Hepatocyte (in vitro differentiated cells): ENCODE data around the gene DGKG. TPM values are rescaled to one million over a fixed set of nuclear protein-coding genes. Genes with fewer than 3 reads are reported as not detected.

Experiments
- DNase-seq: peaks from one replicate; pipeline ENCODE4 v3.0.0-alpha.2; 2016; ENCODE audit warnings: low spot score
- H2AFZ ChIP-seq: fragments of 200-600 bp; sonication (generic); 2 replicates; pipeline ENCODE4 v1.6.0; 2016; ENCODE audit warnings: antibody characterized with exemption, mild to moderate bottlenecking
- H3K27ac ChIP-seq: fragments of 200-600 bp; sonication (generic); 2 replicates; pipeline ENCODE4 v1.5.1; 2016; ENCODE audit warnings: mild to moderate bottlenecking
- H3K27me3 ChIP-seq: fragments of 200-600 bp; sonication (generic); 2 replicates; pipeline ENCODE4 v1.6.1; 2016
- H3K36me3 ChIP-seq: fragments of 200-600 bp; sonication (generic); replicated peaks from 2 replicates; pipeline ENCODE4 v1.5.1; 2016; ENCODE audit warnings: low read depth; ENCODE audit not compliant: insufficient read depth
- H3K4me1 ChIP-seq: fragments of 200-600 bp; sonication (generic); 2 replicates; pipeline ENCODE4 v1.5.1; 2016; ENCODE audit warnings: mild to moderate bottlenecking, moderate library complexity; ENCODE audit not compliant: insufficient read depth
- H3K4me2 ChIP-seq: fragments of 200-600 bp; sonication (generic); 2 replicates; pipeline ENCODE4 v1.6.0; 2016
- H3K4me3 ChIP-seq: fragments of 200-600 bp; sonication (generic); 2 replicates; pipeline ENCODE4 v1.5.1; 2016; ENCODE audit warnings: mild to moderate bottlenecking
- H3K79me2 ChIP-seq: fragments of 200-600 bp; sonication (generic); 2 replicates; pipeline ENCODE4 v1.6.0; 2017; ENCODE audit warnings: mild to moderate bottlenecking
- H3K9me2 ChIP-seq: fragments of 200-600 bp; sonication (generic); replicated peaks from 2 replicates; pipeline ENCODE4 v1.6.0; 2017; ENCODE audit warnings: mild to moderate bottlenecking; ENCODE audit not compliant: insufficient read depth
- H3K9me3 ChIP-seq: fragments of 200-600 bp; sonication (generic); 2 replicates; pipeline ENCODE4 v1.5.1; 2016; ENCODE audit warnings: low read depth, mild to moderate bottlenecking
- H4K20me1 ChIP-seq: fragments of 200-600 bp; sonication (generic); 2 replicates; pipeline ENCODE4 v1.6.0; 2016; ENCODE audit warnings: mild to moderate bottlenecking; ENCODE audit not compliant: insufficient read depth, poor library complexity, severe bottlenecking
- EZH2 ChIP-seq: fragments of 200-600 bp; sonication (generic); IDR thresholded peaks from 2 replicates; pipeline ENCODE4 v1.6.1; 2016; ENCODE audit warnings: antibody characterized with exemption, mild to moderate bottlenecking, borderline replicate concordance
- EZH2phosphoT487 ChIP-seq: fragments of 200-600 bp; sonication (generic); IDR thresholded peaks from one replicate; pipeline ENCODE4 v1.6.1; 2018; ENCODE audit warnings: antibody characterized with exemption, mild to moderate bottlenecking, low read depth, moderate library complexity; ENCODE audit not compliant: unreplicated experiment, severe bottlenecking
- WGBS: methylation state at CpG from one replicate; pipeline ENCODE4 v1.1.6; 2016; ENCODE audit warnings: low lambda C conversion rate; ENCODE audit errors: missing lambda C conversion rate; 5-methylcytosine and 5-hydroxymethylcytosine counted together
- polyA plus RNA-seq: library from polyadenylated mRNA; unstranded; fragments of >200 nt; fragmentation: Nextera tagmentation; extraction: Ambion mirVana; gene quantifications from 2 replicates; pipeline ENCODE4 v1.2.1, GENCODE V29; 2016
- total RNA-seq: library from RNA; depleted of rRNA; stranded (reverse); fragments of >200 nt; gene quantifications from 2 replicates; pipeline ENCODE4 v1.2.3, GENCODE V29; 2014
- TF ChIP-seq, protein P1 (sequence below): fragments of 200-600 bp; sonication (generic); IDR thresholded peaks from 2 replicates; pipeline ENCODE4 v1.5.1; 2016; ENCODE audit warnings: antibody characterized with exemption, mild to moderate bottlenecking; ENCODE audit not compliant: poor library complexity

DGKG gene
- total and polyA plus RNA-seq, 2 experiments from 2014 or later = not detected

DNA sequence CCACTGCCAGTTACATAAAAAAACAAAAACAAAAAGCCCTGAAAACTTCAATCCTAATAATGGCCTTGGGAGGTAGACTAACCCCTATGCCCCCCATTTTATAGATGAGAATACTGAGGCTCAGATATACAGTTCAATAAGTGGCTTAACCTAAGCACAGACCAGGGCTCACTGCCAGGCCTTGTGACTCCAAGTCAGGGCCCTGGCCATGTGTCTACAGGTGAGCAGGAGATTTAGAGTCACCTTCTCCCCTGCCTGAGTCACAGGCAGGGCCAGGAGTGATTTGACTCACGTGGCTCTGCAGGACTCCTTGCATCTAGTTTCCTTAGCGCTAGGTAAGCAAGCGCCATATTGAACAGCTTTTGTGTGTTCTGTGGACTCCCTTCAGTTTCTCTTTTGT, 154.5 kb downstream of the DGKG start:
- H3K79me2 ChIP-seq = no peaks in the 10 kb centered on the region
- DNase-seq = no peak
- H3K9me3 ChIP-seq = no peaks in the 10 kb centered on the region
- H3K4me3 ChIP-seq = no peak overlapping the region
- no peaks in the 10 kb centered on the region for H3K9me2 ChIP-seq
- no peak overlapping the region for H2AFZ ChIP-seq
- H3K4me2 ChIP-seq = no peak overlapping the region
- H3K27ac ChIP-seq = no peak overlapping the region
- no peak for TF ChIP-seq EZH2
- TF ChIP-seq EZH2phosphoT487 = no peak
- TF ChIP-seq, protein P1, sequence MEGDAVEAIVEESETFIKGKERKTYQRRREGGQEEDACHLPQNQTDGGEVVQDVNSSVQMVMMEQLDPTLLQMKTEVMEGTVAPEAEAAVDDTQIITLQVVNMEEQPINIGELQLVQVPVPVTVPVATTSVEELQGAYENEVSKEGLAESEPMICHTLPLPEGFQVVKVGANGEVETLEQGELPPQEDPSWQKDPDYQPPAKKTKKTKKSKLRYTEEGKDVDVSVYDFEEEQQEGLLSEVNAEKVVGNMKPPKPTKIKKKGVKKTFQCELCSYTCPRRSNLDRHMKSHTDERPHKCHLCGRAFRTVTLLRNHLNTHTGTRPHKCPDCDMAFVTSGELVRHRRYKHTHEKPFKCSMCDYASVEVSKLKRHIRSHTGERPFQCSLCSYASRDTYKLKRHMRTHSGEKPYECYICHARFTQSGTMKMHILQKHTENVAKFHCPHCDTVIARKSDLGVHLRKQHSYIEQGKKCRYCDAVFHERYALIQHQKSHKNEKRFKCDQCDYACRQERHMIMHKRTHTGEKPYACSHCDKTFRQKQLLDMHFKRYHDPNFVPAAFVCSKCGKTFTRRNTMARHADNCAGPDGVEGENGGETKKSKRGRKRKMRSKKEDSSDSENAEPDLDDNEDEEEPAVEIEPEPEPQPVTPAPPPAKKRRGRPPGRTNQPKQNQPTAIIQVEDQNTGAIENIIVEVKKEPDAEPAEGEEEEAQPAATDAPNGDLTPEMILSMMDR = no peak
- H3K4me1 ChIP-seq = peaks cover 16% of the 10 kb centered on the region
- no peaks in the 10 kb centered on the region for H4K20me1 ChIP-seq
- 88% methylated on average over 3 of the region's 3 CpGs for WGBS
- no peaks in the 10 kb centered on the region for H3K36me3 ChIP-seq
- no peaks in the 10 kb centered on the region for H3K27me3 ChIP-seq

DNA sequence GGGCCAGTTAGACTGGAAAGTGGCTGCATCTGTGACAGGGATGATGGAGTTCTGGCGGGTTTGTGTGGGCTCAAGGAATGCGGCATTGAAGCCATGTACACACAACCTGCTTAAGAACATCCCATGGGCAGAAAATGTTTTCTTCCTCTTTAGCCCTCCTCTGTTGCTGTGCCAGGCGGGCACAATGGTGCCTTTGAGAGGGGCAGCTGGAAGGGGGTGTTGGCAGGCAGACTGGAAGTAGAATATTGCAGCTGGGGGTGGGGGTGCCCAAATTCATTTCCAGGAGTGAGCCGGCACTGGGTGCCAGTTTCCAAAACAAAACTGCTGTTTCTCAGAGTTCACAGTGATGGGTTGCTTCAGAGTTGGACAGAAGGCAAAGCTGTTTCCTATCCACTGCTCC, 161.3 kb downstream of the DGKG start:
- Histone ChIP-seq H4K20me1 (no peaks in the 10 kb centered on the region), H3K27ac (no peak overlapping the region), H3K36me3 (no peaks in the 10 kb centered on the region), H3K79me2 (no peaks in the 10 kb centered on the region), H3K4me2 (no peak overlapping the region), H3K4me3 (no peak overlapping the region), H3K4me1 (no peaks in the 10 kb centered on the region), H3K9me2 (no peaks in the 10 kb centered on the region), H3K9me3 (no peaks in the 10 kb centered on the region), H2AFZ (no peak overlapping the region), H3K27me3 (peaks cover 15% of the 10 kb centered on the region)
- no peak for DNase-seq
- TF ChIP-seq, protein P1 = no peak
- TF ChIP-seq EZH2phosphoT487 = no peak
- 85% methylated on average over 4 of the region's 4 CpGs for WGBS

DNA sequence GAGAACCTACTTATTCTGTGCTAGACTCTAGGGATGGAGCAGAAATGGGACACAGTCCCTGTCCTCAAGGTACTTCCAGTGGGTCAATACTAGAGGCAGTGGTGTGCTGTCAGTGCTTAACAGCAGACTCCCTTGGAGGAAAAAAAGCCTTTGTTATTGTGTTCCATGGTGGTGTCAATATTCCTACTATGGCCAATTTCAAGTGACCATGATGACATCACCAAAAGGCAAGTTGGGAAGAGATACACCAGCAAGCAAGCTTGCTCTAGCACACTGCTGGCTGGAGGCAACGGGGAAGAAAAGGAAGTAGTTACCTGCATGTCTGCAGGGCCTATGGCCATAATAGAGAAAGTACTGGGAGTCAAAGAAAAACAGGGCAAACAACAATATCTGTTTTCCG, 163.6 kb downstream of the DGKG start:
- Histone ChIP-seq H2AFZ (no peak overlapping the region), H3K79me2 (no peaks in the 10 kb centered on the region), H3K9me2 (no peaks in the 10 kb centered on the region), H3K27ac (no peak overlapping the region), H3K4me1 (peaks cover 7% of the 10 kb centered on the region), H3K4me2 (no peak overlapping the region), H3K36me3 (no peaks in the 10 kb centered on the region), H3K9me3 (no peaks in the 10 kb centered on the region), H4K20me1 (no peaks in the 10 kb centered on the region), H3K4me3 (no peak overlapping the region), H3K27me3 (peaks cover 36% of the 10 kb centered on the region)
- DNase-seq = no peak
- TF ChIP-seq, protein P1 = no peak
- TF ChIP-seq EZH2phosphoT487 (no peak), EZH2 (no peak)
- 94% methylated on average over 2 of the region's 2 CpGs for WGBS

DNA sequence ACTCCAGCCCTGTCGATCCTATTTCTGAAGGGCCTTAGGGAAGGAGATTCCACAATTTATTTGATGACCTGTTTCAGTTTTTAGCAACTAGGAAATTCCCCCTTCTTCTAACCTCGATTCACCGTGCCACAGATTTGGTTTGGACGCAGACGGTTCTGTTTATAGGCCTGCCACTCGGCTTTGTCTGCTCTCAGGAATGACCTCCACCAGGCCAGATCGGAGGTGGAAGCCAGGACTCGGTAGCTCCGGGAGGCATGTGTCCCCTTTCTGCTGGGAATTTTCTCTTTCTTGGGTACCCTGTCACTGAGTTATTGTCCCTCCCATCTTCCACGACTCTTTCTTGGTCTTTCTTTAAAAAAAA, 167.6 kb downstream of the DGKG start:
- H3K4me3 ChIP-seq = peak overlapping the region; percentile 73
- H3K27ac ChIP-seq = no peak overlapping the region

More for the DNA sequence above, 167.6 kb downstream of the DGKG start:
- TF ChIP-seq EZH2phosphoT487 = no peak
- no peak for TF ChIP-seq EZH2
- TF ChIP-seq, protein P1 = no peak
- H3K36me3 ChIP-seq = no peaks in the 10 kb centered on the region
- H4K20me1 ChIP-seq = no peaks in the 10 kb centered on the region
- H3K4me2 ChIP-seq = peak overlapping the region; percentile 98
- peaks cover 7% of the 10 kb centered on the region for H3K4me1 ChIP-seq
- peaks cover 54% of the 10 kb centered on the region for H3K27me3 ChIP-seq
- peak overlapping the region; percentile 86 for H2AFZ ChIP-seq
- H3K9me3 ChIP-seq = no peaks in the 10 kb centered on the region
- DNase-seq = no peak
- no peaks in the 10 kb centered on the region for H3K9me2 ChIP-seq
- H3K79me2 ChIP-seq = no peaks in the 10 kb centered on the region
- 33% methylated on average over 10 of the region's 10 CpGs for WGBS
